ENCODE data around the gene SDK2.
"Not testable (repeated sequence)": the region's sequence is repeated elsewhere in the genome, so short reads cannot be mapped to it uniquely, and the experiment has no call there.

Gene SDK2

GRCh38 chr17:73465130-73465952 lies 178.9 kb downstream of the SDK2 start:
- Mint-ChIP-seq H3K9me3 (no peaks in the 10 kb centered on the region), H3K4me3 (no peak overlapping the region), H3K36me3 (no peaks in the 10 kb centered on the region), H3K27me3 (no peaks in the 10 kb centered on the region), H3K27ac (no peak overlapping the region), H3K4me1 (no peaks in the 10 kb centered on the region)

GRCh38 chr17:73464447-73464846 lies 179.8 kb downstream of the SDK2 start:
- H3K4me1 Mint-ChIP-seq: no peaks in the 10 kb centered on the region
- no peaks in the 10 kb centered on the region for H3K9me3 Mint-ChIP-seq
- H3K27me3 Mint-ChIP-seq: no peaks in the 10 kb centered on the region
- H3K27ac Mint-ChIP-seq: no peak overlapping the region
- H3K36me3 Mint-ChIP-seq: no peaks in the 10 kb centered on the region
- no peak overlapping the region for H3K4me3 Mint-ChIP-seq

- Mint-ChIP-seq H3K4me1 (no peaks in the 10 kb centered on the region), H3K9me3 (no peaks in the 10 kb centered on the region)
Measured at GRCh38 chr17:73463821-73464220, 180.4 kb downstream of the SDK2 start.

GRCh38 chr17:73462823-73463222 lies 181.4 kb downstream of the SDK2 start:
- Mint-ChIP-seq H3K4me3 (no peak overlapping the region), H3K36me3 (no peaks in the 10 kb centered on the region), H3K27ac (no peak overlapping the region), H3K4me1 (no peaks in the 10 kb centered on the region), H3K9me3 (no peaks in the 10 kb centered on the region), H3K27me3 (no peaks in the 10 kb centered on the region)

More at GRCh38 chr17:73463821-73464220, 180.4 kb downstream of the SDK2 start:
- Mint-ChIP-seq H3K36me3 (no peaks in the 10 kb centered on the region), H3K4me3 (no peak overlapping the region), H3K27ac (no peak overlapping the region), H3K27me3 (no peaks in the 10 kb centered on the region)

- H3K27me3 Mint-ChIP-seq: no peaks in the 10 kb centered on the region
- H3K4me1 Mint-ChIP-seq: no peaks in the 10 kb centered on the region
- peaks cover 1% of the 10 kb centered on the region for H3K36me3 Mint-ChIP-seq
- no peak overlapping the region for H3K27ac Mint-ChIP-seq
- H3K9me3 Mint-ChIP-seq: no peaks in the 10 kb centered on the region
- H3K4me3 Mint-ChIP-seq: no peak overlapping the region
Measured at GRCh38 chr17:73459980-73460379, 184.3 kb downstream of the SDK2 start.

- Mint-ChIP-seq H3K27ac (no peak overlapping the region), H3K4me1 (no peaks in the 10 kb centered on the region), H3K36me3 (peaks cover 8% of the 10 kb centered on the region), H3K27me3 (no peaks in the 10 kb centered on the region), H3K9me3 (no peaks in the 10 kb centered on the region), H3K4me3 (no peak overlapping the region)
Measured at GRCh38 chr17:73455767-73456166, 188.5 kb downstream of the SDK2 start.

- Mint-ChIP-seq H3K27me3 (no peaks in the 10 kb centered on the region), H3K4me3 (no peak overlapping the region), H3K27ac (no peak overlapping the region), H3K9me3 (no peaks in the 10 kb centered on the region), H3K4me1 (no peaks in the 10 kb centered on the region), H3K36me3 (peaks cover 8% of the 10 kb centered on the region)
Measured at GRCh38 chr17:73455050-73455687, 189.1 kb downstream of the SDK2 start.

GRCh38 chr17:73453494-73453893 lies 190.8 kb downstream of the SDK2 start:
- not testable (repeated sequence) for H3K27me3 Mint-ChIP-seq, H3K4me3 Mint-ChIP-seq, H3K27ac Mint-ChIP-seq, H3K9me3 Mint-ChIP-seq, H3K4me1 Mint-ChIP-seq, H3K36me3 Mint-ChIP-seq

GRCh38 chr17:73453090-73453489 lies 191.2 kb downstream of the SDK2 start:
- no peak overlapping the region for H3K4me3 Mint-ChIP-seq
- no peaks in the 10 kb centered on the region for H3K9me3 Mint-ChIP-seq
- H3K4me1 Mint-ChIP-seq: no peaks in the 10 kb centered on the region
- no peak overlapping the region for H3K27ac Mint-ChIP-seq
- no peaks in the 10 kb centered on the region for H3K27me3 Mint-ChIP-seq
- H3K36me3 Mint-ChIP-seq: peaks cover 8% of the 10 kb centered on the region

- no peaks in the 10 kb centered on the region for H3K27me3 Mint-ChIP-seq
- no peak overlapping the region for H3K4me3 Mint-ChIP-seq
- no peak overlapping the region for H3K27ac Mint-ChIP-seq
- H3K36me3 Mint-ChIP-seq: peaks cover 8% of the 10 kb centered on the region
- no peaks in the 10 kb centered on the region for H3K9me3 Mint-ChIP-seq
- no peaks in the 10 kb centered on the region for H3K4me1 Mint-ChIP-seq
Measured at GRCh38 chr17:73452009-73452408, 192.2 kb downstream of the SDK2 start.

- H3K4me3 Mint-ChIP-seq: no peak overlapping the region
- no peaks in the 10 kb centered on the region for H3K27me3 Mint-ChIP-seq
- no peak overlapping the region for H3K27ac Mint-ChIP-seq
- H3K36me3 Mint-ChIP-seq: peaks cover 1% of the 10 kb centered on the region
- H3K9me3 Mint-ChIP-seq: no peaks in the 10 kb centered on the region
- no peaks in the 10 kb centered on the region for H3K4me1 Mint-ChIP-seq
Measured at GRCh38 chr17:73447319-73447718, 196.9 kb downstream of the SDK2 start.

- H3K4me1 Mint-ChIP-seq: no peaks in the 10 kb centered on the region
Measured at GRCh38 chr17:73446617-73447016, 197.6 kb downstream of the SDK2 start.

GRCh38 chr17:73445466-73445865 lies 198.8 kb downstream of the SDK2 start:
- H3K27ac Mint-ChIP-seq: no peak overlapping the region

More at GRCh38 chr17:73446617-73447016, 197.6 kb downstream of the SDK2 start:
- Mint-ChIP-seq H3K27ac (no peak overlapping the region), H3K27me3 (no peaks in the 10 kb centered on the region), H3K9me3 (no peaks in the 10 kb centered on the region), H3K4me3 (no peak overlapping the region), H3K36me3 (no peaks in the 10 kb centered on the region)

GRCh38 chr17:73444021-73444420 lies 200.2 kb downstream of the SDK2 start:
- H3K9me3 Mint-ChIP-seq: no peaks in the 10 kb centered on the region

More at GRCh38 chr17:73445466-73445865, 198.8 kb downstream of the SDK2 start:
- Mint-ChIP-seq H3K36me3 (no peaks in the 10 kb centered on the region), H3K4me1 (no peaks in the 10 kb centered on the region), H3K9me3 (no peaks in the 10 kb centered on the region), H3K27me3 (no peaks in the 10 kb centered on the region), H3K4me3 (no peak overlapping the region)

GRCh38 chr17:73439597-73439996 lies 204.6 kb downstream of the SDK2 start:
- H3K27ac Mint-ChIP-seq: no peak overlapping the region
- H3K4me1 Mint-ChIP-seq: no peaks in the 10 kb centered on the region
- H3K27me3 Mint-ChIP-seq: no peaks in the 10 kb centered on the region
- no peak overlapping the region for H3K4me3 Mint-ChIP-seq
- no peaks in the 10 kb centered on the region for H3K9me3 Mint-ChIP-seq
- no peaks in the 10 kb centered on the region for H3K36me3 Mint-ChIP-seq

More at GRCh38 chr17:73444021-73444420, 200.2 kb downstream of the SDK2 start:
- H3K36me3 Mint-ChIP-seq: no peaks in the 10 kb centered on the region
- no peak overlapping the region for H3K27ac Mint-ChIP-seq
- H3K27me3 Mint-ChIP-seq: no peaks in the 10 kb centered on the region
- no peaks in the 10 kb centered on the region for H3K4me1 Mint-ChIP-seq
- no peak overlapping the region for H3K4me3 Mint-ChIP-seq

- H3K4me3 Mint-ChIP-seq: no peak overlapping the region
- no peaks in the 10 kb centered on the region for H3K27me3 Mint-ChIP-seq
- H3K36me3 Mint-ChIP-seq: no peaks in the 10 kb centered on the region
- no peaks in the 10 kb centered on the region for H3K9me3 Mint-ChIP-seq
- no peaks in the 10 kb centered on the region for H3K4me1 Mint-ChIP-seq
- no peak overlapping the region for H3K27ac Mint-ChIP-seq
Measured at GRCh38 chr17:73437826-73438225, 206.4 kb downstream of the SDK2 start.

Data from activated naive CD4-positive, alpha-beta T cell treated with anti-CD3 and anti-CD28 coated beads, Interleukin-2, amount 50 U/mL, for 24 hours (primary cell).